ENCODE results near the gene APOLD1.

The APOLD1 gene

GRCh38 chr12:12796171-12796570 lies 10.7 kb downstream of the APOLD1 start:
- TF ChIP-seq TAF1 (IDR thresholded peaks at IDR 0.05; ENCODE audit: borderline replicate concordance, insufficient read depth, low read length) (no peak), FOXP2 (optimal IDR thresholded peaks at IDR 0.05; ENCODE audit: borderline replicate concordance, extremely low read depth, extremely low read length, insufficient read depth) (no peak), REST (IDR thresholded peaks at IDR 0.05; ENCODE audit: insufficient read depth in 1 of 2, low read depth in 2 of 2, low read length in 2 of 2) (no peak), SIN3A (IDR thresholded peaks at IDR 0.05; ENCODE audit: borderline replicate concordance, insufficient read depth, low read length) (no peak), POLR2AphosphoS5 (IDR thresholded peaks at IDR 0.05; ENCODE audit: low read depth, low read length) (no peak)

- no peak for TF ChIP-seq POLR2AphosphoS5 (IDR thresholded peaks at IDR 0.05; ENCODE audit: low read depth, low read length)
- no peak for TF ChIP-seq SIN3A (IDR thresholded peaks at IDR 0.05; ENCODE audit: borderline replicate concordance, insufficient read depth, low read length)
- TF ChIP-seq REST (IDR thresholded peaks at IDR 0.05; ENCODE audit: insufficient read depth in 1 of 2, low read depth in 2 of 2, low read length in 2 of 2), result no peak
- no peak for TF ChIP-seq TAF1 (IDR thresholded peaks at IDR 0.05; ENCODE audit: borderline replicate concordance, insufficient read depth, low read length)
- no peak for TF ChIP-seq FOXP2 (optimal IDR thresholded peaks at IDR 0.05; ENCODE audit: borderline replicate concordance, extremely low read depth, extremely low read length, insufficient read depth)
Observed at GRCh38 chr12:12796928-12797793, 11.7 kb downstream of the APOLD1 start.

GRCh38 chr12:12797794-12798152 lies 12.3 kb downstream of the APOLD1 start:
- TF ChIP-seq TAF1 (IDR thresholded peaks at IDR 0.05; ENCODE audit: borderline replicate concordance, insufficient read depth, low read length) (no peak), REST (IDR thresholded peaks at IDR 0.05; ENCODE audit: insufficient read depth in 1 of 2, low read depth in 2 of 2, low read length in 2 of 2) (no peak), FOXP2 (optimal IDR thresholded peaks at IDR 0.05; ENCODE audit: borderline replicate concordance, extremely low read depth, extremely low read length, insufficient read depth) (no peak), POLR2AphosphoS5 (IDR thresholded peaks at IDR 0.05; ENCODE audit: low read depth, low read length) (no peak)

- TF ChIP-seq FOXP2 (optimal IDR thresholded peaks at IDR 0.05; ENCODE audit: borderline replicate concordance, extremely low read depth, extremely low read length, insufficient read depth) (no peak), REST (IDR thresholded peaks at IDR 0.05; ENCODE audit: insufficient read depth in 1 of 2, low read depth in 2 of 2, low read length in 2 of 2) (no peak), POLR2AphosphoS5 (IDR thresholded peaks at IDR 0.05; ENCODE audit: low read depth, low read length) (no peak), TAF1 (IDR thresholded peaks at IDR 0.05; ENCODE audit: borderline replicate concordance, insufficient read depth, low read length) (no peak), SIN3A (IDR thresholded peaks at IDR 0.05; ENCODE audit: borderline replicate concordance, insufficient read depth, low read length) (no peak)
Observed at GRCh38 chr12:12798480-12798879, 13.0 kb downstream of the APOLD1 start.
